Adrenal gland (tissue), 5 donors: ENCODE data around the gene CXCL5.
"Not testable (repeated sequence)": the region's sequence is repeated elsewhere in the genome, so short reads cannot be mapped to it uniquely, and the experiment has no call there.

Experiments
- POLR2A ChIP-seq, 2 donors: fragments of 450-650 bp; IDR thresholded peaks; one replicate each; pipeline ENCODE4 v1.6.1; 2017; ENCODE audit warnings: antibody characterized with exemption in 2 of 2, mild to moderate bottlenecking in 2 of 2, moderate library complexity in 1 of 2
- TF ChIP-seq, protein P1 (sequence below), 6 experiments: fragments of 450-650 bp in 4 of 6; fragments of 200-600 bp in 2 of 6; sonication (generic) in 1 of 6; IDR thresholded peaks; 1 replicate in 5 of 6; 2 replicates in 1 of 6; pipeline versions ENCODE4 v1.5.1 to v1.8.0; 2016 to 2021; ENCODE audit warnings: antibody characterized with exemption in 6 of 6, mild to moderate bottlenecking in 2 of 6, moderate library complexity in 1 of 6
- donor health status: DM: no; HTN: no; CAD: no.

- TF ChIP-seq, protein P1, sequence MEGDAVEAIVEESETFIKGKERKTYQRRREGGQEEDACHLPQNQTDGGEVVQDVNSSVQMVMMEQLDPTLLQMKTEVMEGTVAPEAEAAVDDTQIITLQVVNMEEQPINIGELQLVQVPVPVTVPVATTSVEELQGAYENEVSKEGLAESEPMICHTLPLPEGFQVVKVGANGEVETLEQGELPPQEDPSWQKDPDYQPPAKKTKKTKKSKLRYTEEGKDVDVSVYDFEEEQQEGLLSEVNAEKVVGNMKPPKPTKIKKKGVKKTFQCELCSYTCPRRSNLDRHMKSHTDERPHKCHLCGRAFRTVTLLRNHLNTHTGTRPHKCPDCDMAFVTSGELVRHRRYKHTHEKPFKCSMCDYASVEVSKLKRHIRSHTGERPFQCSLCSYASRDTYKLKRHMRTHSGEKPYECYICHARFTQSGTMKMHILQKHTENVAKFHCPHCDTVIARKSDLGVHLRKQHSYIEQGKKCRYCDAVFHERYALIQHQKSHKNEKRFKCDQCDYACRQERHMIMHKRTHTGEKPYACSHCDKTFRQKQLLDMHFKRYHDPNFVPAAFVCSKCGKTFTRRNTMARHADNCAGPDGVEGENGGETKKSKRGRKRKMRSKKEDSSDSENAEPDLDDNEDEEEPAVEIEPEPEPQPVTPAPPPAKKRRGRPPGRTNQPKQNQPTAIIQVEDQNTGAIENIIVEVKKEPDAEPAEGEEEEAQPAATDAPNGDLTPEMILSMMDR (IDR thresholded peaks at IDR 0.05): not testable (repeated sequence)
- TF ChIP-seq POLR2A (IDR thresholded peaks at IDR 0.05): not testable (repeated sequence)
Measured at GRCh38 chr4:73959041-73959440, 39.4 kb downstream of the CXCL5 start.
